SU-DHL-6 (cell line): ENCODE measurements around the gene RBM15B.

ENCODE experiments used
- H2AFZ ChIP-seq: fragments of 200-600 bp; sonication (generic); 2 replicates; pipeline ENCODE4 v1.6.1; 2014; ENCODE audit warnings: low read depth, mild to moderate bottlenecking, moderate library complexity, mixed read lengths, antibody characterized with exemption, low read length; ENCODE audit not compliant: severe bottlenecking
- H3F3A ChIP-seq: fragments of 200-600 bp; shearing (Covaris generic); 2 replicates; pipeline ENCODE4 v1.6.0; 2016; ENCODE audit warnings: antibody characterized with exemption, mild to moderate bottlenecking; ENCODE audit not compliant: insufficient read depth
- H3K27ac ChIP-seq: fragments of 200-600 bp; sonication (generic); 2 replicates; pipeline ENCODE4 v1.5.1; 2016; ENCODE audit warnings: low read depth, mild to moderate bottlenecking, low read length, moderate library complexity, mixed read lengths
- H3K27me3 ChIP-seq: fragments of 200-600 bp; sonication (generic), shearing (Covaris generic); 2 replicates; pipeline ENCODE4 v1.6.0; 2014; ENCODE audit warnings: mild to moderate bottlenecking, low read length
- H3K36me3 ChIP-seq: fragments of 200-600 bp; sonication (generic); 2 replicates; pipeline ENCODE4 v1.6.1; 2014; ENCODE audit warnings: mild to moderate bottlenecking, low read length, mixed read lengths
- H3K4me2 ChIP-seq: fragments of 300-600, 200-600 bp; shearing (Covaris generic), sonication (generic); 2 replicates; pipeline ENCODE4 v1.6.0; 2014; ENCODE audit warnings: low read length, low read depth, mild to moderate bottlenecking; ENCODE audit not compliant: poor library complexity, severe bottlenecking
- H3K4me3 ChIP-seq: fragments of 200-600 bp; sonication (generic); 2 replicates; pipeline ENCODE4 v1.5.1; 2014; ENCODE audit warnings: antibody characterized with exemption, low read length, mild to moderate bottlenecking, mixed read lengths; ENCODE audit not compliant: insufficient read depth, poor library complexity, severe bottlenecking
- H3K79me2 ChIP-seq: fragments of 200-600 bp; sonication (generic); 2 replicates; pipeline ENCODE4 v1.6.1; 2014; ENCODE audit warnings: mild to moderate bottlenecking, low read length, moderate library complexity; ENCODE audit not compliant: insufficient read depth
- H3K9ac ChIP-seq: fragments of 200-600 bp; sonication (generic); 2 replicates; pipeline ENCODE4 v1.7.0; 2014; ENCODE audit warnings: mild to moderate bottlenecking, low read length
- H3K9me2 ChIP-seq: fragments of 200-600 bp; sonication (generic); replicated peaks from 2 replicates; pipeline ENCODE4 v1.6.1; 2014; ENCODE audit warnings: low read length; ENCODE audit not compliant: insufficient read depth
- H3K9me3 ChIP-seq: fragments of 200-600 bp; sonication (generic); 2 replicates; pipeline ENCODE4 v1.6.1; 2014; ENCODE audit warnings: low read length, mixed read lengths; ENCODE audit not compliant: insufficient read depth
- H4K20me1 ChIP-seq: fragments of 200-600 bp; sonication (generic); 2 replicates; pipeline ENCODE4 v1.6.1; 2014; ENCODE audit warnings: low read depth, mild to moderate bottlenecking, antibody characterized with exemption, low read length, moderate library complexity, mixed read lengths
- CTCF ChIP-seq: fragments of 200-600 bp; sonication (generic); IDR thresholded peaks from one replicate; pipeline ENCODE4 v1.5.1; 2017; ENCODE audit warnings: antibody characterized with exemption, mild to moderate bottlenecking, low read length, moderate library complexity; ENCODE audit not compliant: insufficient read depth, poor library complexity, severe bottlenecking
- EZH2phosphoT487 ChIP-seq: fragments of 200-600 bp; sonication (generic), shearing (Covaris generic); conservative IDR thresholded peaks from 2 replicates; pipeline ENCODE4 v1.6.1; 2018; ENCODE audit warnings: mild to moderate bottlenecking, antibody characterized with exemption, low read length, moderate library complexity, mixed read lengths

RBM15B gene

DNA sequence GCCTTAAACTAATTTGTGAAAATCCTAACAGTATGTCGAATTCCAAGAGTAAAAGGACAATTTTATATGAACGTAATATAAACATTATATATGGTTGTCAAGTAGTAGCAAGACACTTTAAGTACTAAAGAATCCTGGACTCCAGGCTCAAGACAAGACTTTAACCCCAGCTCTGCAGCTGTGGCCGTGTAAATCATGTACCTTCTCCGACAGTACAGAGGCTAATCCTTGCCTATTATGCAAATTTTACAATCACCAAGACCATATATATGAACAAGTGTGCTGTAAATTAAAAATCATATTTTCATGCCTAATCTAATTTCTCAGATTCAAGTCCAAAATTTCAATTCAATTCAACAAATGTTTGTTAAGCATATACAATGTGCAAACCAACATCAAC, 35.8 kb downstream of the RBM15B start:
- no peak overlapping the region for H2AFZ ChIP-seq
- H3K36me3 ChIP-seq = peaks cover 50% of the 10 kb centered on the region
- no peaks in the 10 kb centered on the region for H3K9me2 ChIP-seq
- no peaks in the 10 kb centered on the region for H3K9me3 ChIP-seq
- H3K9ac ChIP-seq = no peak overlapping the region
- H3K4me3 ChIP-seq = no peak overlapping the region
- TF ChIP-seq CTCF (no peak), EZH2phosphoT487 (no peak)
- no peaks in the 10 kb centered on the region for H3F3A ChIP-seq
- H4K20me1 ChIP-seq = no peaks in the 10 kb centered on the region
- no peak overlapping the region for H3K4me2 ChIP-seq
- H3K79me2 ChIP-seq = no peaks in the 10 kb centered on the region
- H3K27ac ChIP-seq = no peak overlapping the region
- no peaks in the 10 kb centered on the region for H3K27me3 ChIP-seq

DNA sequence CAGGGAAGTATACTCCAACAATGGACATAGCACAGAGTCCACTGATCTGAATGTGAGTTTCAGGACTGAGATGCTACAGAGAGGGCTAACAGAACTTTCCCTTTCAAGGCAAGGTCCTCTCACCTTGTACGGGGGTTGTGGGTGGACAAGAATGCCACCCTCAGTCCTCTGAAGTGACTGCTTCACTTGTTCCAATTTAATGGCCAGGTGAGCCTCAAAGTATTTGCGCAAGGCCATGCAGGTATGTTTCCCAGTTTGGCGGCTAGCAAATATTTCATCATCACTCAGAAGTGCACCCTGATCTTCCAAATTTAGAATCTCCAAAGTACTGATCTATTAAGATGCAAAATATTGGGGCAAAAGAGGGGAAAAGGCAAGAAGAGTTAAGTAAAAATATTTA, 38.1 kb downstream of the RBM15B start:
- H3K27me3 ChIP-seq = no peaks in the 10 kb centered on the region
- 0 out of 2 replicates have a peak, but pooled peaks cover 3% of the 10 kb centered on the region for H3K79me2 ChIP-seq
- no peak overlapping the region for H3K9ac ChIP-seq
- peaks cover 49% of the 10 kb centered on the region for H3K36me3 ChIP-seq
- no peaks in the 10 kb centered on the region for H3K9me3 ChIP-seq
- H2AFZ ChIP-seq = no peak overlapping the region
- no peaks in the 10 kb centered on the region for H3K9me2 ChIP-seq
- no peak for TF ChIP-seq CTCF
- TF ChIP-seq EZH2phosphoT487 = no peak
- H3K27ac ChIP-seq = no peak overlapping the region
- H4K20me1 ChIP-seq = peaks cover 1% of the 10 kb centered on the region; the same call in 1 of the 2 replicates
- no peak overlapping the region for H3K4me2 ChIP-seq
- H3K4me3 ChIP-seq = no peak overlapping the region
- H3F3A ChIP-seq = no peaks in the 10 kb centered on the region

GRCh38 chr3:51434110-51434509, 43.0 kb downstream of the RBM15B start:
- H3K4me2 ChIP-seq = no peak overlapping the region
- peaks cover 10% of the 10 kb centered on the region; the same call in 1 of the 2 replicates for H3K79me2 ChIP-seq
- H3K27me3 ChIP-seq = no peaks in the 10 kb centered on the region
- peaks cover 5% of the 10 kb centered on the region; the same call in 1 of the 2 replicates for H4K20me1 ChIP-seq
- H3K9me3 ChIP-seq = no peaks in the 10 kb centered on the region
- TF ChIP-seq EZH2phosphoT487 = no peak
- no peak for TF ChIP-seq CTCF
- H3K9ac ChIP-seq = no peak overlapping the region
- H3K27ac ChIP-seq = no peak overlapping the region
- H3K36me3 ChIP-seq = peaks cover 32% of the 10 kb centered on the region
- H3F3A ChIP-seq = 0 out of 2 replicates have a peak, but pooled peaks cover 9% of the 10 kb centered on the region
- H3K9me2 ChIP-seq = no peaks in the 10 kb centered on the region
- H2AFZ ChIP-seq = no peak overlapping the region
- H3K4me3 ChIP-seq = no peak overlapping the region
